Neural progenitor cell (in vitro differentiated cells): ENCODE results near the gene GJD4. TPM values are rescaled to one million over a fixed set of nuclear protein-coding genes. Genes with fewer than 3 reads are reported as not detected.

Experiments used
- DNase-seq: peaks from one replicate; pipeline ENCODE4 v3.0.0-alpha.2; 2016; ENCODE audit warnings: low spot score
- H2AFZ ChIP-seq: fragments of 200-600 bp; sonication (generic); replicated peaks from 2 replicates; pipeline ENCODE4 v1.6.1; 2016; ENCODE audit warnings: antibody characterized with exemption
- H3F3A ChIP-seq: fragments of 200-600 bp; sonication (generic); 2 replicates; pipeline ENCODE4 v1.6.1; 2016; ENCODE audit warnings: antibody characterized with exemption, low read depth
- H3K27ac ChIP-seq: fragments of 200-600 bp; sonication (generic); 2 replicates; pipeline ENCODE4 v1.5.1; 2016; ENCODE audit warnings: mild to moderate bottlenecking
- H3K27me3 ChIP-seq: fragments of 200-600 bp; sonication (generic); 2 replicates; pipeline ENCODE4 v1.6.1; 2016; ENCODE audit warnings: mild to moderate bottlenecking, moderate library complexity
- H3K36me3 ChIP-seq: fragments of 200-600 bp; sonication (generic); 2 replicates; pipeline ENCODE4 v1.5.1; 2016
- H3K4me1 ChIP-seq: fragments of 200-600 bp; sonication (generic); 2 replicates; pipeline ENCODE4 v1.6.1; 2016; ENCODE audit warnings: mixed run types
- H3K4me2 ChIP-seq: fragments of 200-600 bp; sonication (generic); 2 replicates; pipeline ENCODE4 v1.6.1; 2016
- H3K4me3 ChIP-seq: fragments of 200-600 bp; sonication (generic); 2 replicates; pipeline ENCODE4 v1.5.1; 2016
- H3K79me2 ChIP-seq: fragments of 200-600 bp; sonication (generic); 2 replicates; pipeline ENCODE4 v1.6.1; 2016; ENCODE audit warnings: low read depth
- H3K9ac ChIP-seq: fragments of 200-600 bp; sonication (generic); 2 replicates; pipeline ENCODE4 v1.6.1; 2016
- H3K9me3 ChIP-seq: fragments of 200-600 bp; sonication (generic); 2 replicates; pipeline ENCODE4 v1.5.1; 2016; ENCODE audit warnings: low read depth
- H4K20me1 ChIP-seq: fragments of 200-600 bp; sonication (generic); 2 replicates; pipeline ENCODE4 v1.6.1; 2016; ENCODE audit warnings: low read depth
- H3K27ac Mint-ChIP-seq: 3 replicates; pipeline ENCODE4 v1.8.0; 2021; ENCODE audit warnings: mixed read lengths
- H3K27me3 Mint-ChIP-seq: 2 replicates; pipeline ENCODE4 v1.8.0; 2022; ENCODE audit warnings: low read depth, mild to moderate bottlenecking, inconsistent platforms, moderate library complexity, mixed read lengths; ENCODE audit not compliant: insufficient read depth
- H3K36me3 Mint-ChIP-seq: 3 replicates; pipeline ENCODE4 v1.8.0; 2021; ENCODE audit warnings: mixed read lengths
- H3K4me1 Mint-ChIP-seq: 3 replicates; pipeline ENCODE4 v1.8.0; 2021; ENCODE audit warnings: mixed read lengths
- H3K4me3 Mint-ChIP-seq: 3 replicates; pipeline ENCODE4 v1.8.0; 2021; ENCODE audit warnings: mild to moderate bottlenecking, moderate library complexity, mixed read lengths
- H3K9me3 Mint-ChIP-seq: 3 replicates; pipeline ENCODE4 v1.8.0; 2020; ENCODE audit warnings: mixed read lengths
- CTCF ChIP-seq: fragments of 200-600 bp; sonication (generic); IDR thresholded peaks from 2 replicates; pipeline ENCODE4 v1.5.1; 2017; ENCODE audit warnings: antibody characterized with exemption, mild to moderate bottlenecking
- EZH2 ChIP-seq: fragments of 200-600 bp; sonication (generic); IDR thresholded peaks from 2 replicates; pipeline ENCODE4 v1.6.1; 2017; ENCODE audit warnings: antibody characterized with exemption, mild to moderate bottlenecking, moderate library complexity
- EZH2phosphoT487 ChIP-seq: fragments of 200-600 bp; sonication (generic); IDR thresholded peaks from 2 replicates; pipeline ENCODE4 v1.6.1; 2017; ENCODE audit warnings: antibody characterized with exemption
- total RNA-seq: library from RNA; depleted of rRNA; stranded (reverse); fragments of >200 nt; gene quantifications from 2 replicates; pipeline ENCODE4 v1.2.3, GENCODE V29; 2015; ENCODE audit warnings: low replicate concordance

GJD4 gene
- total RNA-seq, 1 donor from 2014 or later, result not detected

GRCh38 chr10:35563261-35563891, 41.8 kb upstream of the GJD4 start:
- Histone ChIP-seq H3K9me3 (no peaks in the 10 kb centered on the region), H2AFZ (no peak overlapping the region), H3F3A (no peaks in the 10 kb centered on the region), H3K9ac (no peak overlapping the region), H3K79me2 (no peaks in the 10 kb centered on the region), H3K4me2 (no peak overlapping the region), H3K36me3 (no peaks in the 10 kb centered on the region), H3K4me3 (no peak overlapping the region), H3K27ac (no peak overlapping the region), H4K20me1 (peaks cover 3% of the 10 kb centered on the region), H3K4me1 (no peaks in the 10 kb centered on the region), H3K27me3 (no peaks in the 10 kb centered on the region)
- Mint-ChIP-seq H3K9me3 (no peaks in the 10 kb centered on the region), H3K4me1 (peaks cover 9% of the 10 kb centered on the region), H3K4me3 (no peak overlapping the region), H3K27me3 (no peaks in the 10 kb centered on the region), H3K36me3 (peaks cover 15% of the 10 kb centered on the region), H3K27ac (no peak overlapping the region)
- TF ChIP-seq CTCF, result peak; percentile 100
- no peak for TF ChIP-seq EZH2phosphoT487
- TF ChIP-seq EZH2, result no peak
- DNase-seq, result peak; percentile 76

- no peak overlapping the region for H3K4me3 Mint-ChIP-seq
- no peak overlapping the region for H2AFZ ChIP-seq
Observed at GRCh38 chr10:35564341-35564968, 40.7 kb upstream of the GJD4 start.

GRCh38 chr10:35565602-35566081, 39.5 kb upstream of the GJD4 start:
- no peak for DNase-seq
- Mint-ChIP-seq H3K4me1 (peaks cover 2% of the 10 kb centered on the region), H3K4me3 (no peak overlapping the region), H3K9me3 (no peaks in the 10 kb centered on the region), H3K27ac (no peak overlapping the region), H3K27me3 (no peaks in the 10 kb centered on the region), H3K36me3 (peaks cover 15% of the 10 kb centered on the region)
- Histone ChIP-seq H3F3A (no peaks in the 10 kb centered on the region), H3K36me3 (no peaks in the 10 kb centered on the region), H3K9me3 (no peaks in the 10 kb centered on the region), H3K27ac (no peak overlapping the region), H3K27me3 (no peaks in the 10 kb centered on the region), H4K20me1 (peaks cover 3% of the 10 kb centered on the region), H2AFZ (no peak overlapping the region), H3K4me3 (no peak overlapping the region), H3K4me1 (no peaks in the 10 kb centered on the region), H3K9ac (no peak overlapping the region), H3K79me2 (no peaks in the 10 kb centered on the region), H3K4me2 (no peak overlapping the region)
- TF ChIP-seq EZH2phosphoT487 (no peak), CTCF (no peak), EZH2 (no peak)

More at GRCh38 chr10:35564341-35564968, 40.7 kb upstream of the GJD4 start:
- no peaks in the 10 kb centered on the region for H3K4me1 ChIP-seq
- H3K36me3 ChIP-seq, result no peaks in the 10 kb centered on the region
- Mint-ChIP-seq H3K4me1 (peaks cover 2% of the 10 kb centered on the region), H3K27me3 (no peaks in the 10 kb centered on the region), H3K36me3 (peaks cover 11% of the 10 kb centered on the region), H3K9me3 (no peaks in the 10 kb centered on the region), H3K27ac (no peak overlapping the region)
- H3K9me3 ChIP-seq, result no peaks in the 10 kb centered on the region
- H3K79me2 ChIP-seq, result no peaks in the 10 kb centered on the region
- H3K27me3 ChIP-seq, result no peaks in the 10 kb centered on the region
- no peak overlapping the region for H3K4me3 ChIP-seq
- H3K9ac ChIP-seq, result no peak overlapping the region
- DNase-seq, result no peak
- no peak overlapping the region for H3K27ac ChIP-seq
- TF ChIP-seq EZH2phosphoT487 (no peak), EZH2 (no peak), CTCF (no peak)
- no peak overlapping the region for H3K4me2 ChIP-seq
- no peaks in the 10 kb centered on the region for H3F3A ChIP-seq
- H4K20me1 ChIP-seq, result peaks cover 3% of the 10 kb centered on the region
